Neural progenitor cell (in vitro differentiated cells): ENCODE data around the gene FRY.

Source experiments
- CTCF ChIP-seq: fragments of 200-600 bp; sonication (generic); IDR thresholded peaks from 2 replicates; pipeline ENCODE4 v1.5.1; 2017; ENCODE audit warnings: antibody characterized with exemption, mild to moderate bottlenecking
- EZH2 ChIP-seq: fragments of 200-600 bp; sonication (generic); IDR thresholded peaks from 2 replicates; pipeline ENCODE4 v1.6.1; 2017; ENCODE audit warnings: antibody characterized with exemption, mild to moderate bottlenecking, moderate library complexity

- TF ChIP-seq EZH2 (no peak), CTCF (no peak)
Observed at GRCh38 chr13:32285633-32285965, 254.0 kb downstream of the FRY start.
